HG02852 (cell line): ENCODE data around the gene HSD17B7.

Source experiments
- ATAC-seq: cut with Tn5 transposase; IDR thresholded peaks from one replicate; pipeline ENCODE4 v1.9.1; 2021; ENCODE audit warnings: mild to moderate bottlenecking, moderate library complexity; ENCODE audit not compliant: unreplicated experiment

The HSD17B7 gene

GRCh38 chr1:162855461-162856150 is 65.1 kb downstream of the HSD17B7 start:
- no peak for ATAC-seq

GRCh38 chr1:162856260-162856659 is 65.8 kb downstream of the HSD17B7 start:
- ATAC-seq: no peak

- ATAC-seq: no peak
Measured at GRCh38 chr1:162857850-162858249, 67.3 kb downstream of the HSD17B7 start.

- no peak for ATAC-seq
Measured at GRCh38 chr1:162859191-162859590, 68.7 kb downstream of the HSD17B7 start.

GRCh38 chr1:162861101-162861500 is 70.6 kb downstream of the HSD17B7 start, which contains the start of gene CCDC190:
Gene CCDC190, minus strand, starts transcription at chr1:162861175. Its CDS starts 1,529 bp downstream, at chr1:162859646.
- no peak for ATAC-seq

- no peak for ATAC-seq
Measured at GRCh38 chr1:162861625-162862024, 71.1 kb downstream of the HSD17B7 start.
